ENCODE measurements around the gene SERTAD4.

DNA sequence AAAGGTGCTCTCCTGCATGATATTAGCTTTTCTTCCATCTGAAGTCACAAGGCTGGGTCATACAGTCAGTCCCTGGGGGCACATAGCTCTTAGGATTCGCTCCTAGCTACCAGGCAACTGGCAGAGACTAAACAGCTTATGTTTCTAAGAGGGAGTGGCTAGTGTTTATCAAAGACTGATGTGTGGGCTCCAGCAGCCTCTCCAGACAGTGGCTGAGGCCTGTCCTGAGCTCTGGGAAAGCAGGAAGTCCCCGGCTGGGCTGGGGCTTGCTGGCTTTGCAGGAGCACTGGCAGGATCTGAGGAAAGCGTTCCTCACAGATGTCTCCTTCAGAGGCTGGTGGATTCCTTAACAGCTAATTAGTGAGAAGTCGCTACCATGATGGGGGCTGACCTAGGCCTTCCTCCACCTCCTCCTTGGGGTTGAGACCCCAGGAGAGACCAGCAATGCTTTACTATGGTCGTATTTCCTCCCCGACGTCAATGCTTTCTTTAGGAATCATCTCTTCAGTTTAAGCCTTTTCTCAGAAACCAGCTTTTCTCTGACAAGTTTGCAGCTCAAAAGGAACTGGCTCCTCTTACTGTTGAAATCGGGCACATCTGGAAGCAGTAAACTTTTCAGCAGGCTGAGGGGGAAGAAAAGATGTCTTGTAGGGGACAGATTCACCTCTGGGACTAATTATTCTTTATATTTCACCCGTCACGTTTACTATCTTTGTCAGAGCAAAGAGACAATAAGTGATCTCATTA is 62.6 kb downstream of the SERTAD4 start:
- TF ChIP-seq, protein P1, sequence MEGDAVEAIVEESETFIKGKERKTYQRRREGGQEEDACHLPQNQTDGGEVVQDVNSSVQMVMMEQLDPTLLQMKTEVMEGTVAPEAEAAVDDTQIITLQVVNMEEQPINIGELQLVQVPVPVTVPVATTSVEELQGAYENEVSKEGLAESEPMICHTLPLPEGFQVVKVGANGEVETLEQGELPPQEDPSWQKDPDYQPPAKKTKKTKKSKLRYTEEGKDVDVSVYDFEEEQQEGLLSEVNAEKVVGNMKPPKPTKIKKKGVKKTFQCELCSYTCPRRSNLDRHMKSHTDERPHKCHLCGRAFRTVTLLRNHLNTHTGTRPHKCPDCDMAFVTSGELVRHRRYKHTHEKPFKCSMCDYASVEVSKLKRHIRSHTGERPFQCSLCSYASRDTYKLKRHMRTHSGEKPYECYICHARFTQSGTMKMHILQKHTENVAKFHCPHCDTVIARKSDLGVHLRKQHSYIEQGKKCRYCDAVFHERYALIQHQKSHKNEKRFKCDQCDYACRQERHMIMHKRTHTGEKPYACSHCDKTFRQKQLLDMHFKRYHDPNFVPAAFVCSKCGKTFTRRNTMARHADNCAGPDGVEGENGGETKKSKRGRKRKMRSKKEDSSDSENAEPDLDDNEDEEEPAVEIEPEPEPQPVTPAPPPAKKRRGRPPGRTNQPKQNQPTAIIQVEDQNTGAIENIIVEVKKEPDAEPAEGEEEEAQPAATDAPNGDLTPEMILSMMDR (IDR thresholded peaks at IDR 0.05; ENCODE audit: low read length), result no peak
- TF ChIP-seq EZH2 (optimal IDR thresholded peaks at IDR 0.05; ENCODE audit: low read depth, low read length), result no peak

Data from MM.1S (cell line).